HG02623 (cell line): Measurements from ENCODE around the gene IFNA7.
A peak's percentile ranks its signal among the peaks of the same experiment; 100 is the strongest.
"Not testable (repeated sequence)": the region's sequence is repeated elsewhere in the genome, so short reads cannot be mapped to it uniquely, and the experiment has no call there.

ENCODE experiments used
- ATAC-seq: cut with Tn5 transposase; IDR thresholded peaks from one replicate; pipeline ENCODE4 v1.9.1; 2021; ENCODE audit warnings: moderate library complexity; ENCODE audit not compliant: unreplicated experiment

Gene IFNA7

DNA sequence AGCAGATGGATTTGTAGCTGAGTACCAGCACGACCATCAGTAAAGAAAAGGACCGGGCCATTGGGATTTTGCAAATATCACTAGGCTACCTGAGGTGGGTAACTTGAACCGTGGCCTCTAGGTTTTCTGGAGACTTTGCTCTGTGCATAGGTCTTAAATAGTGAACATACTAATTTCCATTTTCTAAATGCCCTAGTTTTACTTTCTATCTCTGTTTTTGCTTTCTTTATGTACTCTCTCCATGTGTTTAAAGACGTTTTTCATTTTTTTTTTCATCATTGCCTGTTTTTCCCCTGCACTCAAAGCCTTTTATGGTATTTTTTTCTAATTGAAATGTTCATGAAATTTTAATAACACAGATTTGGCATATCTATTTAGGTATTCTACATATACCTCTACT is at the start of gene IFNA7:
Gene IFNA7, minus strand, starts transcription at position 101 of the 400 bp plus-strand sequence. Its CDS starts 40 bp downstream, at position 61.
- not testable (repeated sequence) for ATAC-seq

DNA sequence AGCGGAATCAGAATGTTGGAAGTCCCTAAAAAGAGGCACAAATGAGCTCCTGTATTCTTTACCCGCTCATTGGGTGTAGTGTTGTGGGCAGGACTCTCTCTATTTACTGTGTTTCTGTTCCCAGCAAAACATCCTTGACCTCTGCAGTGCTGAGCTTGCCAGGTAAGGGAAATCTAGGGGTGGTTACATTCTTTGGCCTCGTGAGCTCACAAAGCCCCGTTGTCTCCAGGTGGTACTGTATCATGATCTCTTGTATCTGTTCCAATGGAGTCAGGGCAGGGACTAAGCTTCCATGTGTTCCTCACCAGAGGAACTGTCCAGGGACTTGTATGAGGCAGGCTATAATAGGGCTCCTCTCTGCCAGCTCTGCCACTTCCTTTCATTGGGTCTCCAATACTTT is 49.6 kb upstream of the IFNA7 start:
- ATAC-seq: no peak

DNA sequence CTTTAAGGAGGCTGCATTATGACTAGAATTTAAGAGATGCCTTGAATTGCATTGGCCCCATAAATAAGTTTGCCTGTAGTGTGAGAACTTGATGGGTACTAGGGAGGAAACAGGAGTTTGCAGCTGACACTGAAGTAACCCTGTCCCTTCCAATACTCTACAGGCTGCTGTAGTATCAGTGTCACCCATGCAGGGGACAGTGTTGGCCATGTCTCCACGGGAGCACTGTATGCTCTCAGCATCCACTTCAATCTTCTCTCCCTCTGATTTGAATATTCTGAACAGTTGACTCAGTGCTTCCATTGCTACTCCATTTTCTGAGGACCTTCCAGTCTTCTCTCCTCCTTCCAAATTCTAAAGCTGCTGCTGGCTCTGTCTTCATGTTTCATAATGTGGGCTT is 49.2 kb upstream of the IFNA7 start:
- no peak for ATAC-seq

DNA sequence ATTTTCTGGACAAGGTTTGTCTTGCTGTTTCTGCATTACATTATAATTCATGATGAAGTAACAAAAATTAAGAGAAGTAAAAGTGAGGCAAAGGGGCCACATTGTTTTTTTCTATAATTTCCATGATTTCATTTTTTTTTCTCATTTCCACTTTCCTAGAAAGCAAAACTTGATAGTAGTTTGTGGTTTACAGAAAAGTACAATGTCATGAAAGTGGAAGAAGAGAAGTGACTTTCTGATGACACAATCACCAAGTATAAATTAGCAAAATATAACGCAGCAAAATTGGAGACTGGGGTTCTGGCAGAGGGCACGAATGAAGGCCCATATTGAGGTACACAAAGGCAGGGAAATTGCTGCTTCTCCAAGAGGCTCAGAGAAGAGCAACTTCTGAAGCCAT is 42.8 kb upstream of the IFNA7 start:
- ATAC-seq: no peak

DNA sequence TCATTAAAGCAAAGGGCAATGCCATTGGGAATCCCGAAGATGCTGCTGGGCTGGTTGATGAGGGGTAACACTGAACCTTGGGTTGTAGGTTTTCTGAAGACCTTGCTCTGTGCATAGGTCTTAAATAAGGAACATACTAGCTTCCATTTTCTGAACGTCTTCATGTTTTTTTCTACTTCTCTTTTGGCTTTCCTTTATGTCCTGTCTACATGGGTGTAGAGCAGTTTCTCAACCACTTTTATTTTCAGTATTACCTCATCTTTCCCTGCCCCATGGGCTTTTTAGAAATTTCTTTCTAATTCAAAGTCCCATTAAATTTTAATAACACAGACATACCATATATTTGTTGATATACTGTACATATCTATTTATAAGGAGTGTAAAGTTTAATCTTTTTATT is 37.9 kb upstream of the IFNA7 start, which contains the start of gene IFNA14:
Gene IFNA14, minus strand, starts transcription at position 95 of the 400 bp plus-strand sequence. Its CDS starts 70 bp downstream, at position 25.
- ATAC-seq: no peak

DNA sequence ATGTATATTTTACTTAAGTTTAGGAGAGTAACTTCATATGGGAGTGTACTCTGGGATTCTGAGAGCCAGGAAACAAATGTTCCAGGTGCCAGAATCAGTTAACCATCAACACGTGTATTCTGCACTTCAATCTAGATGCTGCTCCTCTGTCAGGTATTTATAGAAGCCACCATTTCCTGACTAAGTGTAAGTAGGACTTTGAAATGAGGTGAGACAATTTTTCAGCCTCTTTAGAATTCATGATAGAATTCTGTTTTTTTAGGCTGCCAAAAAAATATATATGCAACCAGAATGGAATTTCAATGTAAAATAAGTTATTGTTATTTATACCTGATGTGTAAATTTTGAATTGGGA is 34.3 kb upstream of the IFNA7 start:
- not testable (repeated sequence) for ATAC-seq

DNA sequence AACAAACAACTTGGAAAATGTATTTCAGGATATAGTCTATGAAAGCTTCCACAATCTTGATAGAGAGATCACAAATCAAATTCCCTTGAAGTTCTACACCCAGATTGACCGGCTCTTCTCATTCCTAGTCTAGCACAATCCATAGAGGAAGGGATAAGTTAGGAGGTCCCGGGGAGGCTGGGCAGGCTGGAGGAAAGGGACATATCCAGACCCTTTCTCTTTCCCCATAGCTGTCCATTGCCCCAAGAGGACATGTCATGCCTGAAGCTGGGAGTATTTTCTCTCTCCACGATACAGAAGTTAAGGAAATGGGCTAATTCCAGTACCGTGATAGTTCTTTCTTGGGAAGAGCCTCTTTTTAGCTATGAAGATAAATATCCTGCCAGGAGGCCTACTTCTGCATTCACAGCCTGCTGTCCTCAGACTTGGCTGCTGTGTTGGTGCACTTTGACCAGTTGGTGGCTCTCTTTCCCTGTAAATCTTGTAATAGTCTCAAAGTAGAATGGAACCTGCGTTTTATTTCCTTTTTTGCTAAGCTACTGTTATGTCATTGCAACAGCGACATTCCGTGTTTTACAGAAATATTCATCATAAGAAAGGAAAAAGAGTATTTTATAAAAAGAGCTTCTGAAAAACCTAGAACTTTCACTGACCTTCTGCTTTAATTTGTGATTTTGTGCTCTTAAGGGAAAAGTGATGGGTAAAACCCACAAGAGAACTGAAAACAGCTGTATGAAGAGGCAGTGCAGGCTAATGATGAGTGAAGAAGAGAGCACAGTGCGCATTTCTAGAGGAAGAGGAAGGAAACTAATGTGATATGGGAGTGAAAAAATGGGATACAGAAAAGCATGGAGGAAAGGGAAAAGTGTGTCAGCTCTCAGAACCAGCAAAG is 33.7 kb upstream of the IFNA7 start:
- ATAC-seq: peak; percentile 81

DNA sequence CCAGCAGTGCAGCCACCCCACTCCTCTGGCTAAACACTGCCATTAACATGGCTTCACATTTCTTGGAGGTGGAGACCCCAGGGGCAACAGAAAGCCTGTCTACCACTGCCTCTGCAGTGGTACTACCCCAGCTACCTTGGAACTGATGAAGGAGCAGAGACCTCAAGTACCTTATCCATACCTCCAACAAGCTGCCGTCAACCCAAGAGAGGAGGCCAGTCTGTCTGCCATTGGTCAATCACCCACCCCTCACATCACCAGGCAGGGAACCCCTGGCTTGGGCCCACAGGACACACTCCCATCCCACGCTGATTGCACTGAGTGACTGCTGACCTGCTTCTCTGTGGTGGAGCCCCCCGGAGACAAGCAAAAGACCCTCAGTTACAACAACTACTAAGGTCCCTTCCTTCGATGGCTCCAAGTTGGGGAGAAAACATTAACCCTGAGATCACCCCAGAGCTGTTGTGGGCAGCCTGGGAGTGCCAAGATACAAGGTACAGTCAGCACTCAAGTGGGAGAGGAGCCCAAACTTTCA is 32.2 kb upstream of the IFNA7 start:
- ATAC-seq: no peak

DNA sequence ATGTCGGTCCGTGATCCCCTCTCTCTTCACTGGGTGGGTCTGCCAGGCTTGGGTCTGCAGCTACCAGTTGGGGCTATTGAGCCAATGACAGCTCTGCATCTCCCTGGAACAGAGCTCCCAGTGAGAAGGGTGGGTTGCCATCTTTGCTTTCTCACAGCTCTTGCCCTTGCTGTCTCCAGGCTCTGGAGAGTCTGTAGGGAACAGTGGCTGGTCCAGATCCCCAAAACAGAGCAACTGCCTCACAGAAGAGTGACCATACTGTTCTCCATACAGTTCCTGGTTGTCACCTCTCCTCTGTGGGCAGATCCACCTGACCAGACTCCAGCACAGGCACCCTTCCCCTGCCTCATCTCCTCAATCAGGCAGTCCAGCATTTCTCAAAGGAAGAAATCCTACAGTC is 31.3 kb upstream of the IFNA7 start:
- ATAC-seq: no peak

DNA sequence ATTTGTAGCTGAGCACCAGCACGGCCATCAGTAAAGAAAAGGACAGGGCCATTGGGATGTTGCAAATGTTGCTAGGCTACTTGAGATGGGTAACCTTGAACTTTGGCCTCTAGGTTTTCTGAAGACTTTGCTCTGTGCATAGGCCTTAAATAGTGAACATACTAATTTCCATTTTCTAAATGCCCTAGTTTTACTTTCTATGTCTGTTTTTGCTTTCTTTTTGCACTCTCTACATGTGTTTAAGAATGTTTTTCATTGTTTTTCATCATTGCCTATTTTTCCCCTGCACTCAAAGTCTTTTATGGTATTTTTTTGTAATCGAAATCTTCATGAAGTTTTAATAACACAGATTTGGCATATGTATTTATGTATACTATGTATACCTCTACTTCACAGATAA is 26.1 kb upstream of the IFNA7 start, which contains the start of gene IFNA17:
Gene IFNA17, minus strand, starts transcription at position 101 of the 400 bp plus-strand sequence. Its CDS starts 49 bp downstream, at position 52.
- no peak for ATAC-seq

DNA sequence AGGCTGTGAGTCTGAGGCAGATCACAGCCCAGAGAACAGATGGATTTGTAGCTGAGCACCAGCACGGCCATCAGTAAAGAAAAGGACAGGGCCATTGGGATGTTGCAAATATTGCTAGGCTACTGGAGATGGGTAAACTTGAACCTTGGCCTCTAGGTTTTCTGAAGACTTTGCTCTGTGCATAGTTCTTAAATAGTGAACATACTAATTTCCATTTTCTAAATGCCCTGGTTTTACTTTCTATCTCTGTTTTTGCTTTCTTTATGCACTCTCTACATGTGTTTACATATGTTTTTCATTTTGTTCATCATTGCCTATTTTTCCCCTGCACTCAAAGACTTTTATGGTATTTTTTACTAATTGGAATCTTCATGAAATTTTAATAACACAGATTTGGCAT is 15.2 kb upstream of the IFNA7 start, which contains the start of gene IFNA16:
Gene IFNA16, minus strand, starts transcription at position 101 of the 400 bp plus-strand sequence. Its CDS starts 6 bp downstream, at position 95.
- not testable (repeated sequence) for ATAC-seq

DNA sequence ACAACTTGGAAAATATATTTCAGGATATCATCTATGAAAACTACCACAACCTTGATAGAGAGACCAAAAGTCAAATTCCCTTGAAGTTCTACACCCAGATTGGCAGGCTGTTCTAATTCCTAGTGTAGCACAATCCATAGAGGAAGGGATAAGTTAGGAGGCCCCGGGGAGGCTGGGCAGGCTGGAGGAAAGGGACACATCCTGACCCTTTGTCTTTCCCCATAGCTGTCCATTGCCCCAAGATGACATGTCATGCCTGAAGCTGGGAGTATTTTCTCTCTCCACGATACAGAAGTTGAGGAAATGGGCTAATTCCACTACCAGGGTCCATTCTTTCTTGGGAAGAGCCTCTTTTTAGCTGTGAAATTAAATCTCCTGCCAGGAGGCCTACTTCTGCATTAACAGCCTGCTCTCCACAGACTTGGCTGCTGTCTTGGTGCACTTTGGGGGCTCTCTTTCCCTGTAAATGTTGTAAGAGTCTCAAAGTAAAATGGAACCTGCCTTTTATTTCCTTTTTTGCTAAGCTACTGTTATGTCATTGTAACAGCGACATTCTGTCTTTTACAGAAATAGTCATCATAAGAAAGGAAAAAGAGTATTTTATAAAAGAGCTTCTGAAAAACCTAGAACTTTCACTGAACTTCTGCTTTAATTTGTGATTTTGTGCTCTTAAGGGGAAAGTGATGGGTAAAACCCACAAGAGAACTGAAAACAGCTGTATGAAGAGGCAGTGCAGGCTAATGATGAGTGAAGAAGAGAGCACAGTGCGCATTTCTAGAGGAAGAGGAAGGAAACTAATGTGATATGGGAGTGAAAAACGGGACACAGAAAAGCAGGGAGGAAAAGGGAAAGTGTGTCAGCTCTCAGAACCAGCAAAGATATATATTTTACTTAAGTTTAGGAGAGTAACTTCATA is 11.7 kb upstream of the IFNA7 start:
- peak; percentile 75 for ATAC-seq

DNA sequence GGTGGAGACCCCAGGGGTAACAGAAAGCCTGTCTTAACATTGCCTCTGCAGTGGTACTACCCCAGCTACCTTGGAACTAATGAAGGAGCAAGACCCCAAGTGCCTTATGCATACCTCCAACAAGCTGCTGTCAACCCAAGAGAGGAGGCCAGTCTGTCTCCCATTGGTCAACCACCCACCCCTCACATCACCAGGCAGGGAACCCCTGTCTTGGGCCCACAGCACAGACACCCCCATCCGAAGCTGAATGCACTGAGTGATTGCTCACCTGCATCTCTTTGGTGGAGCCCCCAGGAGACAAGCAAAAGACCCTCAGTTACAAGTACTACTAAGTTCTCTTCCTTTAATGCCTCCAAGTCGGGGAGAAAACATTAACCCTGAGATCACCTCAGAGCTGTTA is 10.2 kb upstream of the IFNA7 start:
- not testable (repeated sequence) for ATAC-seq

DNA sequence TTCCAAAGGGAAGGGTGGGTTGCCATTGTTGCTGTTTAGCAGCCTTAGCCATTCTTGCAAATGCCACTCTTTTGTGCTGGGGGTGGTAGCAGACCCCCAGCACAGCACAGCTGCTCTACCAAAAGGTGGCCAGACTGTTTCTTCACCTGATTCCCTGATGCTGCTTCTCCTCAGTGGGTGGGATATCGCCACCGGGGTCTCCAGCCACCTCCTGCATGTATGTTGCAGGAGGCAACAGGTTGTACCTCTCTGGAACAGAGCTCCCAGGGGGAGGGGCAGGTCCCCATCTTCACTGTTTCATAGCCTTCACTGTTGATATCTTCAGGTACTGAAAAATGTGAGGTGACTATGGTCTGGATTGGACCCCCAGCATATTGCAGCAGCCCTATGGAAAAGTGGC is 8.8 kb upstream of the IFNA7 start:
- ATAC-seq: not testable (repeated sequence)

DNA sequence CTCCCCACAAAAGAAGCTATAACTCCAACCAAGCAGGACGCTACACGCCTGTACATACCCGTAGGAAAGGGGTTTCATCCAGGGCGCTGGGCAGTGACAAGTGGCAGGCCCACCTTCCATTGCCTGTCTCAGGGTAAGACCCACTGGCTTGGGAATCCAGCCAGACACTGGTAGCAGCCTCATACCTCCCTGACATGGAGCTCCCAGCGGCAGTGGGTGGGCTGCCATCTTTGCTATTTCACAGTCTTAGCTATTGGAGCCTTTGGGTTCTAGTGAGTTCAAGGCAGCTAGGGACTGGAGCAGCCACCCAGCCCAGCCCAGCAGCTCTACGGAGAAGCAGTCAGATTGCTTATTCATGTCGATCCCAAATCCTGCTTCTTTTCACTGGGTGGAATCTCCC is 8.3 kb upstream of the IFNA7 start:
- no peak for ATAC-seq

DNA sequence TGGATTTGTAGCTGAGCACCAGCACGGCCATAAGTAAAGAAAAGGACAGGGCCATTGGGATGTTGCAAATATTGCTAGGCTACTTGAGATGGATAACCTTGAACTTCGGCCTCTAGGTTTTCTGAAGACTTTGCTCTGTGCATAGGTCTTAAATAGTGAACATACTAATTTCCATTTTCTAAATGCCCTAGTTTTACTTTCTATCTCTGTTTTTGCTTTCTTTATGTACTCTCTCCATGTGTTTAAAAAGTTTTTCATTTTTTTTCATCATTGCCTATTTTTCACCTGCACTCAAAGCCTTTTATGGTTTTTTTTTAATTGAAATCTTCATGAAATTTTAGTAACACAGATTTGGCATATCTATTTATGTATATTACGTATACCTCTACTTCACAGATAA is 5.0 kb upstream of the IFNA7 start, which contains the start of gene IFNA10:
Gene IFNA10, minus strand, starts transcription at position 101 of the 400 bp plus-strand sequence. Its CDS starts 46 bp downstream, at position 55.
- not testable (repeated sequence) for ATAC-seq

DNA sequence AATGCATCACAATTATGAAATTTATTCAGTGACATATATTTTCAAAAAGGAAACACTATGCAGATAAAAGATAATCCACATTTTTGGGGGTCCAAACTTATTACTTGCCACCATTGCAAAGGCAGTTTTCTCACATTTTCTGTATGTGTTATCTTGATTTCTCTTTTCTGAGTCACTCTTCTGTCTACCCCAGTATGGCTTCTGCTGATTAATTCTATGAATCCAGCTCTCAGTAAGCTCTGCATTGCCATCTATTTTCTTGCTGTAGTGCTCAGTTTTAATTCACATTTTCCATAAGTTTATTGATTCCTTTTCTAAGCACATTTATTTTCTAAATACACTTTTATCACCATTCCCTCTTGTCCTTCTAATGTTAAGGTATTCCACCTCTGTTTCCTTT is 3.2 kb upstream of the IFNA7 start:
- no peak for ATAC-seq

DNA sequence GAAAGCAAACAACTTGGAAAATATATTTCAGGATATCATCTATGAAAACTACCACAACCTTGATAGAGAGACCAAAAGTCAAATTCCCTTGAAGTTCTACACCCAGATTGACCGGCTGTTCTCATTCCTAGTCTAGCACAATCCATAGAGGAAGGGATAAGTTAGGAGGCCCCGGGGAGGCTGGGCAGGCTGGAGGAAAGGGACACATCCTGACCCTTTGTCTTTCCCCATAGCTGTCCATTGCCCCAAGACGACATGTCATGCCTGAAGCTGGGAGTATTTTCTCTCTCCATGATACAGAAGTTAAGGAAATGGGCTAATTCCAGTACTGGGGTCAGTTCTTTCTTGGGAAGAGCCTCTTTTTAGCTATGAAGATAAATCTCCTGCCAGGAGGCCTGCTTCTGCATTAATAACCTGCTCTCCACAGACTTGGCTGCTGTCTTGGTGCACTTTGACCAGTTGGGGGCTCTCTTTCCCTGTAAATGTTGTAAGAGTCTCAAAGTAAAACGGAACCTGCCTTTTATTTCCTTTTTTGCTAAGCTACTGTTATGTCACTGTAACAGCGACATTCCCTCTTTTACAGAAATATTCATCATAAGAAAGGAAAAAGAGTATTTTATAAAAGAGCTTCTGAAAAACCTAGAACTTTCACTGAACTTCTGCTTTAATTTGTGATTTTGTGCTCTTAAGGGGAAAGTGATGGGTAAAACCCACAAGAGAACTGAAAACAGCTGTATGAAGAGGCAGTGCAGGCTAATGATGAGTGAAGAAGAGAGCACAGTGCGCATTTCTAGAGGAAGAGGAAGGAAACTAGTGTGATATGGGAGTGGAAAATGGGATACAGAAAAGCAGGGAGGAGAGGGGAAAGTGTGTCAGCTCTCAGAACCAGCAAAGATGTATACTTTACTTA is 6.9 kb downstream of the IFNA7 start:
- peak; percentile 94 for ATAC-seq

DNA sequence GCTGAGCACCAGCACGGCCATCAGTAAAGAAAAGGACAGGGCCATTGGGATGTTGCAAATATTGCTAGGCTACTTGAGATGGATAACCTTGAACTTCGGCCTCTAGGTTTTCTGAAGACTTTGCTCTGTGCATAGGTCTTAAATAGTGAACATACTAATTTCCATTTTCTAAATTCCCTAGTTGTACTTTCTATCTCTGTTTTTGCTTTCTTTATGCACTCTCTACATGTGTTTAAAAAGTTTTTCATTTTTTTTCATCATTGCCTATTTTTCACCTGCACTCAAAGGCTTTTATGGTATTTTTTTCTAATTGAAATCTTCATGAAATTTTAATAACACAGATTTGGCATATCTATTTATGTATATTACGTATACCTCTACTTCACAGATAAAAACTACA is 14.5 kb downstream of the IFNA7 start, which contains the start of gene IFNA4:
Gene IFNA4, minus strand, starts transcription at position 101 of the 400 bp plus-strand sequence. Its CDS starts 56 bp downstream, at position 45.
- not testable (repeated sequence) for ATAC-seq
